GM12878 (cell line): ENCODE results near the gene CLTRN. TPM values are rescaled to one million over a fixed set of nuclear protein-coding genes. Genes with fewer than 3 reads are reported as not detected.

ENCODE experiments used
- MXI1 ChIP-seq: fragments of 150-350 bp; IDR thresholded peaks from 2 replicates; pipeline ENCODE4 v1.6.1; 2011; ENCODE audit warnings: low read depth, mild to moderate bottlenecking, inconsistent platforms, low read length, improper control_type of control experiment
- RBBP5 ChIP-seq: fragments of 200-600 bp; sonication (generic); conservative IDR thresholded peaks from 2 replicates; pipeline ENCODE4 v1.6.1; 2016
- SMC3 ChIP-seq: IDR thresholded peaks from 2 replicates; pipeline ENCODE4 v1.6.1; 2011; ENCODE audit warnings: low read length, improper control_type of control experiment, borderline replicate concordance
- TCF3 ChIP-seq: IDR thresholded peaks from 2 replicates; pipeline ENCODE4 v1.6.1; 2012; ENCODE audit warnings: low read depth, mild to moderate bottlenecking, low read length, borderline replicate concordance; ENCODE audit not compliant: insufficient read depth
- polyA plus RNA-seq, 11 experiments: library from polyadenylated mRNA; depleted of rRNA in 4 of 11; unstranded in 6 of 11; stranded (reverse) in 5 of 11; fragments of >200 nt; fragmentation: Nextera tagmentation in 4 of 11; fragmentation: Illumina TruSeq in 1 of 11; extraction: Ambion mirVana in 4 of 11; extraction: Trizol in 1 of 11; gene quantifications; 1 replicate in 1 of 11; 2 replicates in 10 of 11; pipeline versions ENCODE4 v1.2.1 to v1.2.3, GENCODE V29; 2011 to 2016; ENCODE audit warnings: inconsistent platforms in 2 of 11, missing spikeins in 2 of 11, low read depth in 1 of 11
- total RNA-seq, 4 experiments: library from RNA; depleted of rRNA in 3 of 4; stranded (reverse); fragments of >200 nt in 3 of 4; fragmentation: Illumina TruSeq in 1 of 4; extraction: Trizol in 1 of 4; gene quantifications; 2 replicates each; pipeline versions ENCODE4 v1.2.1 to v1.2.3, GENCODE V29; 2013 to 2021
- TF ChIP-seq, protein P1 (sequence below): fragments of 450-650 bp; IDR thresholded peaks from 2 replicates; pipeline ENCODE4 v1.6.1; 2017; ENCODE audit warnings: mild to moderate bottlenecking, moderate library complexity
- TF ChIP-seq, protein P2 (sequence below): fragments of 150-350 bp; IDR thresholded peaks from 2 replicates; pipeline ENCODE4 v1.6.1; 2014; ENCODE audit warnings: mild to moderate bottlenecking, low read depth, low read length
- TF ChIP-seq, protein P3 (sequence below): IDR thresholded peaks from 2 replicates; pipeline ENCODE4 v1.6.1; 2012; ENCODE audit warnings: improper control_type of control experiment, low read depth, low read length; ENCODE audit not compliant: insufficient replicate concordance

The CLTRN gene
- total and polyA plus RNA-seq, 10 of the 15 experiments (the other 5 are each of a cell fraction or from before 2014, with no cell fraction given), result 0.13 to 0.75 (median 0.27) TPM; not detected in 1

DNA sequence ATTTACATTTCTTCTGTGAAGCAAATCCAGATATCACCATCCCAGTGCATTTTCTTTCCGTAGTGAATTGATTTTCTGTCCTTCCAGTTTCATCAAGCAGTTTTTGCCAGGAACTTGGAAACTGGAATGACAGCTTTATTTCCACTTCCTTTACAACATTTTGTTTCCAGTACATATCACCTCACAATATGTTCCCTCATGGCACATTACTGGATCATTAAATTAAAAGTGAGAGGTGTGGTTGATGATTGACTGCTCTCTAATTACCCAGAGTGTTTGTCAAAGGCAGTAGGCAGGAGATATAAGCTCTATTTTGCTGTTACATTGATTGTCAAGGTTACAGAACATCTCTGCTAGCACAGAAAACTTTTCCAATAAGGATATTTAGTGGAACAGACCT is 41.6 kb downstream of the CLTRN start (continued):
- TF ChIP-seq, protein P1, sequence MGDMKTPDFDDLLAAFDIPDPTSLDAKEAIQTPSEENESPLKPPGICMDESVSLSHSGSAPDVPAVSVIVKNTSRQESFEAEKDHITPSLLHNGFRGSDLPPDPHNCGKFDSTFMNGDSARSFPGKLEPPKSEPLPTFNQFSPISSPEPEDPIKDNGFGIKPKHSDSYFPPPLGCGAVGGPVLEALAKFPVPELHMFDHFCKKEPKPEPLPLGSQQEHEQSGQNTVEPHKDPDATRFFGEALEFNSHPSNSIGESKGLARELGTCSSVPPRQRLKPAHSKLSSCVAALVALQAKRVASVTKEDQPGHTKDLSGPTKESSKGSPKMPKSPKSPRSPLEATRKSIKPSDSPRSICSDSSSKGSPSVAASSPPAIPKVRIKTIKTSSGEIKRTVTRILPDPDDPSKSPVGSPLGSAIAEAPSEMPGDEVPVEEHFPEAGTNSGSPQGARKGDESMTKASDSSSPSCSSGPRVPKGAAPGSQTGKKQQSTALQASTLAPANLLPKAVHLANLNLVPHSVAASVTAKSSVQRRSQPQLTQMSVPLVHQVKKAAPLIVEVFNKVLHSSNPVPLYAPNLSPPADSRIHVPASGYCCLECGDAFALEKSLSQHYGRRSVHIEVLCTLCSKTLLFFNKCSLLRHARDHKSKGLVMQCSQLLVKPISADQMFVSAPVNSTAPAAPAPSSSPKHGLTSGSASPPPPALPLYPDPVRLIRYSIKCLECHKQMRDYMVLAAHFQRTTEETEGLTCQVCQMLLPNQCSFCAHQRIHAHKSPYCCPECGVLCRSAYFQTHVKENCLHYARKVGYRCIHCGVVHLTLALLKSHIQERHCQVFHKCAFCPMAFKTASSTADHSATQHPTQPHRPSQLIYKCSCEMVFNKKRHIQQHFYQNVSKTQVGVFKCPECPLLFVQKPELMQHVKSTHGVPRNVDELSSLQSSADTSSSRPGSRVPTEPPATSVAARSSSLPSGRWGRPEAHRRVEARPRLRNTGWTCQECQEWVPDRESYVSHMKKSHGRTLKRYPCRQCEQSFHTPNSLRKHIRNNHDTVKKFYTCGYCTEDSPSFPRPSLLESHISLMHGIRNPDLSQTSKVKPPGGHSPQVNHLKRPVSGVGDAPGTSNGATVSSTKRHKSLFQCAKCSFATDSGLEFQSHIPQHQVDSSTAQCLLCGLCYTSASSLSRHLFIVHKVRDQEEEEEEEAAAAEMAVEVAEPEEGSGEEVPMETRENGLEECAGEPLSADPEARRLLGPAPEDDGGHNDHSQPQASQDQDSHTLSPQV, result no peak
- TF ChIP-seq, protein P2, sequence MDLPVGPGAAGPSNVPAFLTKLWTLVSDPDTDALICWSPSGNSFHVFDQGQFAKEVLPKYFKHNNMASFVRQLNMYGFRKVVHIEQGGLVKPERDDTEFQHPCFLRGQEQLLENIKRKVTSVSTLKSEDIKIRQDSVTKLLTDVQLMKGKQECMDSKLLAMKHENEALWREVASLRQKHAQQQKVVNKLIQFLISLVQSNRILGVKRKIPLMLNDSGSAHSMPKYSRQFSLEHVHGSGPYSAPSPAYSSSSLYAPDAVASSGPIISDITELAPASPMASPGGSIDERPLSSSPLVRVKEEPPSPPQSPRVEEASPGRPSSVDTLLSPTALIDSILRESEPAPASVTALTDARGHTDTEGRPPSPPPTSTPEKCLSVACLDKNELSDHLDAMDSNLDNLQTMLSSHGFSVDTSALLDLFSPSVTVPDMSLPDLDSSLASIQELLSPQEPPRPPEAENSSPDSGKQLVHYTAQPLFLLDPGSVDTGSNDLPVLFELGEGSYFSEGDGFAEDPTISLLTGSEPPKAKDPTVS, result no peak
- TF ChIP-seq TCF3 (no peak), MXI1 (no peak), RBBP5 (no peak), SMC3 (no peak)
- TF ChIP-seq, protein P3, sequence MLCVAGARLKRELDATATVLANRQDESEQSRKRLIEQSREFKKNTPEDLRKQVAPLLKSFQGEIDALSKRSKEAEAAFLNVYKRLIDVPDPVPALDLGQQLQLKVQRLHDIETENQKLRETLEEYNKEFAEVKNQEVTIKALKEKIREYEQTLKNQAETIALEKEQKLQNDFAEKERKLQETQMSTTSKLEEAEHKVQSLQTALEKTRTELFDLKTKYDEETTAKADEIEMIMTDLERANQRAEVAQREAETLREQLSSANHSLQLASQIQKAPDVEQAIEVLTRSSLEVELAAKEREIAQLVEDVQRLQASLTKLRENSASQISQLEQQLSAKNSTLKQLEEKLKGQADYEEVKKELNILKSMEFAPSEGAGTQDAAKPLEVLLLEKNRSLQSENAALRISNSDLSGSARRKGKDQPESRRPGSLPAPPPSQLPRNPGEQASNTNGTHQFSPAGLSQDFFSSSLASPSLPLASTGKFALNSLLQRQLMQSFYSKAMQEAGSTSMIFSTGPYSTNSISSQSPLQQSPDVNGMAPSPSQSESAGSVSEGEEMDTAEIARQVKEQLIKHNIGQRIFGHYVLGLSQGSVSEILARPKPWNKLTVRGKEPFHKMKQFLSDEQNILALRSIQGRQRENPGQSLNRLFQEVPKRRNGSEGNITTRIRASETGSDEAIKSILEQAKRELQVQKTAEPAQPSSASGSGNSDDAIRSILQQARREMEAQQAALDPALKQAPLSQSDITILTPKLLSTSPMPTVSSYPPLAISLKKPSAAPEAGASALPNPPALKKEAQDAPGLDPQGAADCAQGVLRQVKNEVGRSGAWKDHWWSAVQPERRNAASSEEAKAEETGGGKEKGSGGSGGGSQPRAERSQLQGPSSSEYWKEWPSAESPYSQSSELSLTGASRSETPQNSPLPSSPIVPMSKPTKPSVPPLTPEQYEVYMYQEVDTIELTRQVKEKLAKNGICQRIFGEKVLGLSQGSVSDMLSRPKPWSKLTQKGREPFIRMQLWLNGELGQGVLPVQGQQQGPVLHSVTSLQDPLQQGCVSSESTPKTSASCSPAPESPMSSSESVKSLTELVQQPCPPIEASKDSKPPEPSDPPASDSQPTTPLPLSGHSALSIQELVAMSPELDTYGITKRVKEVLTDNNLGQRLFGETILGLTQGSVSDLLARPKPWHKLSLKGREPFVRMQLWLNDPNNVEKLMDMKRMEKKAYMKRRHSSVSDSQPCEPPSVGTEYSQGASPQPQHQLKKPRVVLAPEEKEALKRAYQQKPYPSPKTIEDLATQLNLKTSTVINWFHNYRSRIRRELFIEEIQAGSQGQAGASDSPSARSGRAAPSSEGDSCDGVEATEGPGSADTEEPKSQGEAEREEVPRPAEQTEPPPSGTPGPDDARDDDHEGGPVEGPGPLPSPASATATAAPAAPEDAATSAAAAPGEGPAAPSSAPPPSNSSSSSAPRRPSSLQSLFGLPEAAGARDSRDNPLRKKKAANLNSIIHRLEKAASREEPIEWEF, result no peak
- TF ChIP-seq, all 136 proteins: peak for 0
